ENCODE results near the gene FGFR2.

Gene FGFR2

GRCh38 chr10:121494296-121494695, 103.9 kb downstream of the FGFR2 start:
- no peak for DNase-seq (ENCODE audit: low read depth, low spot score)

GRCh38 chr10:121493521-121493920, 104.7 kb downstream of the FGFR2 start:
- DNase-seq (ENCODE audit: low read depth, low spot score) = no peak
- H3K4me3 ChIP-seq (ENCODE audit: low read depth, low read length) = no peak overlapping the region
- in situ Hi-C loops (cut with HindIII; ENCODE audit: low sequenced_read_pairs) = no loop called here
- TF ChIP-seq CTCF (IDR thresholded peaks at IDR 0.05; ENCODE audit: low read depth, low read length) = no peak

More at GRCh38 chr10:121494296-121494695, 103.9 kb downstream of the FGFR2 start:
- no peak for TF ChIP-seq CTCF (IDR thresholded peaks at IDR 0.05; ENCODE audit: low read depth, low read length)
- in situ Hi-C loops (cut with HindIII; ENCODE audit: low sequenced_read_pairs) = no loop called here
- H3K4me3 ChIP-seq (ENCODE audit: low read depth, low read length) = no peak overlapping the region

GRCh38 chr10:121490871-121491519, 107.2 kb downstream of the FGFR2 start:
- H3K4me3 ChIP-seq (ENCODE audit: low read depth, low read length) = no peak overlapping the region
- no peak for TF ChIP-seq CTCF (IDR thresholded peaks at IDR 0.05; ENCODE audit: low read depth, low read length)
- in situ Hi-C loops (cut with HindIII; ENCODE audit: low sequenced_read_pairs) = no loop called here
- no peak for DNase-seq (ENCODE audit: low read depth, low spot score)

GRCh38 chr10:121485436-121486139, 112.7 kb downstream of the FGFR2 start:
- TF ChIP-seq CTCF (IDR thresholded peaks at IDR 0.05; ENCODE audit: low read depth, low read length) = no peak
- in situ Hi-C loops (cut with HindIII; ENCODE audit: low sequenced_read_pairs) = no loop called here
- no peak for DNase-seq (ENCODE audit: low read depth, low spot score)
- H3K4me3 ChIP-seq (ENCODE audit: low read depth, low read length) = no peak overlapping the region

- DNase-seq (ENCODE audit: low read depth, low spot score) = no peak
- H3K4me3 ChIP-seq (ENCODE audit: low read depth, low read length) = no peak overlapping the region
- no peak for TF ChIP-seq CTCF (IDR thresholded peaks at IDR 0.05; ENCODE audit: low read depth, low read length)
- in situ Hi-C loops (cut with HindIII; ENCODE audit: low sequenced_read_pairs) = no loop called here
These were observed 113.4 kb downstream of the FGFR2 start for GRCh38 chr10:121484816-121485215.

- no peak for DNase-seq (ENCODE audit: low read depth, low spot score)
- in situ Hi-C loops (cut with HindIII; ENCODE audit: low sequenced_read_pairs) = no loop called here
- no peak overlapping the region for H3K4me3 ChIP-seq (ENCODE audit: low read depth, low read length)
- TF ChIP-seq CTCF (IDR thresholded peaks at IDR 0.05; ENCODE audit: low read depth, low read length) = no peak
These were observed 113.8 kb downstream of the FGFR2 start for GRCh38 chr10:121484401-121484800.
